AG08395 (cell line): Measurements from ENCODE around the gene PHYHIPL.

Source experiments
- DNase-seq: peaks from one replicate; pipeline ENCODE4 v3.0.0; 2012; ENCODE audit warnings: mixed read lengths, low spot score

Gene PHYHIPL

GRCh38 chr10:59257224-59257623 is 80.8 kb downstream of the PHYHIPL start:
- no peak for DNase-seq

- DNase-seq: no peak
Observed at GRCh38 chr10:59258890-59259289, 82.4 kb downstream of the PHYHIPL start.

- no peak for DNase-seq
Observed at GRCh38 chr10:59265141-59265540, 88.7 kb downstream of the PHYHIPL start.

GRCh38 chr10:59266321-59266720 is 89.9 kb downstream of the PHYHIPL start:
- no peak for DNase-seq

GRCh38 chr10:59268460-59268859 is 92.0 kb downstream of the PHYHIPL start:
- no peak for DNase-seq

- DNase-seq: no peak
Observed at GRCh38 chr10:59269651-59270050, 93.2 kb downstream of the PHYHIPL start.

- no peak for DNase-seq
Observed at GRCh38 chr10:59270492-59270891, 94.0 kb downstream of the PHYHIPL start.

GRCh38 chr10:59271160-59271559 is 94.7 kb downstream of the PHYHIPL start:
- no peak for DNase-seq

- DNase-seq: no peak
Observed at GRCh38 chr10:59272061-59272460, 95.6 kb downstream of the PHYHIPL start.

- no peak for DNase-seq
Observed at GRCh38 chr10:59273445-59273844, 97.0 kb downstream of the PHYHIPL start.

- DNase-seq: no peak
Observed at GRCh38 chr10:59276133-59276532, 99.7 kb downstream of the PHYHIPL start.

- DNase-seq: no peak
Observed at GRCh38 chr10:59276919-59277318, 100.5 kb downstream of the PHYHIPL start.

- DNase-seq: no peak
Observed at GRCh38 chr10:59279476-59279875, 103.0 kb downstream of the PHYHIPL start.

- DNase-seq: no peak
Observed at GRCh38 chr10:59279991-59280505, 103.6 kb downstream of the PHYHIPL start.

GRCh38 chr10:59281861-59282260 is 105.4 kb downstream of the PHYHIPL start:
- no peak for DNase-seq

- DNase-seq: no peak
Observed at GRCh38 chr10:59283456-59284091, 107.1 kb downstream of the PHYHIPL start.

GRCh38 chr10:59284118-59284975 is 107.9 kb downstream of the PHYHIPL start:
- DNase-seq: no peak

- no peak for DNase-seq
Observed at GRCh38 chr10:59285073-59285472, 108.6 kb downstream of the PHYHIPL start.

GRCh38 chr10:59285848-59286247 is 109.4 kb downstream of the PHYHIPL start:
- DNase-seq: no peak

GRCh38 chr10:59287587-59288255 is 111.3 kb downstream of the PHYHIPL start:
- no peak for DNase-seq

- no peak for DNase-seq
Observed at GRCh38 chr10:59289853-59290252, 113.4 kb downstream of the PHYHIPL start.

GRCh38 chr10:59290448-59290847 is 114.0 kb downstream of the PHYHIPL start:
- no peak for DNase-seq
